Esophagus muscularis mucosa (tissue), 3 donors: ENCODE results near the gene SOX21.
"Not testable (repeated sequence)": the region's sequence is repeated elsewhere in the genome, so short reads cannot be mapped to it uniquely, and the experiment has no call there.

Experiments
- POLR2A ChIP-seq: fragments of 450-650 bp; IDR thresholded peaks from one replicate; pipeline ENCODE4 v1.6.1; 2017; ENCODE audit warnings: antibody characterized with exemption, moderate library complexity, mild to moderate bottlenecking, low read depth
- TF ChIP-seq, protein P1 (sequence below), 3 experiments: fragments of 200-600 bp in 2 of 3; fragments of 450-650 bp in 1 of 3; sonication (generic) in 2 of 3; IDR thresholded peaks; one replicate each; pipeline ENCODE4 v1.5.1; 2017 to 2019; ENCODE audit warnings: antibody characterized with exemption in 3 of 3, mild to moderate bottlenecking in 2 of 3, moderate library complexity in 1 of 3

DNA sequence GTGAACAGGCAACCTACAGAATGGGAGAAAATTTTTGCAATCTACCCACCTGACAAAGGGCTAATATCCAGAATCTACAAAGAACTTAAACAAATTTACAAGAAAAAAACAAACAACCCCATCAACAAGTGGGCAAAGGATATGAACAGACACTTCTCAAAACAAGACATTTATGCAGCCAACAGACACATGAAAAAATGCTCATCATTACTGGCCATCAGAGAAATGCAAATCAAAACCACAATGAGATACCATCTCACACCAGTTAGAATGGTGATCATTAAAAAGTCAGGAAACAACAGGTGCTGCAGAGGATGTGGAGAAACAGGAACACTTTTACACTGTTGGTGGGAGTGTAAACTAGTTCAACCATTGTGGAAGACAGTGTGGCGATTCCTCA, 17.6 kb upstream of the SOX21 start:
- not testable (repeated sequence) for TF ChIP-seq POLR2A
- TF ChIP-seq, protein P1, sequence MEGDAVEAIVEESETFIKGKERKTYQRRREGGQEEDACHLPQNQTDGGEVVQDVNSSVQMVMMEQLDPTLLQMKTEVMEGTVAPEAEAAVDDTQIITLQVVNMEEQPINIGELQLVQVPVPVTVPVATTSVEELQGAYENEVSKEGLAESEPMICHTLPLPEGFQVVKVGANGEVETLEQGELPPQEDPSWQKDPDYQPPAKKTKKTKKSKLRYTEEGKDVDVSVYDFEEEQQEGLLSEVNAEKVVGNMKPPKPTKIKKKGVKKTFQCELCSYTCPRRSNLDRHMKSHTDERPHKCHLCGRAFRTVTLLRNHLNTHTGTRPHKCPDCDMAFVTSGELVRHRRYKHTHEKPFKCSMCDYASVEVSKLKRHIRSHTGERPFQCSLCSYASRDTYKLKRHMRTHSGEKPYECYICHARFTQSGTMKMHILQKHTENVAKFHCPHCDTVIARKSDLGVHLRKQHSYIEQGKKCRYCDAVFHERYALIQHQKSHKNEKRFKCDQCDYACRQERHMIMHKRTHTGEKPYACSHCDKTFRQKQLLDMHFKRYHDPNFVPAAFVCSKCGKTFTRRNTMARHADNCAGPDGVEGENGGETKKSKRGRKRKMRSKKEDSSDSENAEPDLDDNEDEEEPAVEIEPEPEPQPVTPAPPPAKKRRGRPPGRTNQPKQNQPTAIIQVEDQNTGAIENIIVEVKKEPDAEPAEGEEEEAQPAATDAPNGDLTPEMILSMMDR (IDR thresholded peaks at IDR 0.05) = not testable (repeated sequence)
